Peyer's patch (tissue), 4 donors: ENCODE measurements around the gene MT1F.

Experiments
- POLR2A ChIP-seq, 2 donors: fragments of 450-650 bp; IDR thresholded peaks; one replicate each; pipeline ENCODE4 v1.5.1; 2017; ENCODE audit warnings: antibody characterized with exemption in 2 of 2, mild to moderate bottlenecking in 2 of 2, moderate library complexity in 2 of 2
- TF ChIP-seq, protein P1 (sequence below), 6 experiments: fragments of 450-650 bp in 4 of 6; fragments of 200-600 bp in 2 of 6; sonication (generic) in 1 of 6; IDR thresholded peaks; one replicate each; pipeline ENCODE4 v1.5.1; 2017 to 2019; ENCODE audit warnings: antibody characterized with exemption in 6 of 6, mild to moderate bottlenecking in 3 of 6, moderate library complexity in 1 of 6

DNA sequence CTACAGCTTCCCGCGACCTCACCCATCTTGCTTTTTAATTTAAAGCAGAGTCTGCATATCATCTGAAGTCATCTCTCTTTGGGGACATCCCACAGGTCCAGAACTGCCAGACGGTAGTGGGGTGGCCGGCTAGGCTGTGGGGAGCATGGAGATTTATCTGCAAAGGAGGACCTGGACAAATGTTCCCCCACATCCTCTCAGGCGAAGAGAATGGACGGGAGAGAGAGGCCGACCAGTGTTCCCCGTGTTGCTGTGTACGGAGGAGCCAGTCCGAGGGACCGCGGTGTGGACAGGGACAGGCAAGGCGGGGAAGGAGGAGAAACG lies 26.0 kb upstream of the MT1F start:
- TF ChIP-seq, protein P1, sequence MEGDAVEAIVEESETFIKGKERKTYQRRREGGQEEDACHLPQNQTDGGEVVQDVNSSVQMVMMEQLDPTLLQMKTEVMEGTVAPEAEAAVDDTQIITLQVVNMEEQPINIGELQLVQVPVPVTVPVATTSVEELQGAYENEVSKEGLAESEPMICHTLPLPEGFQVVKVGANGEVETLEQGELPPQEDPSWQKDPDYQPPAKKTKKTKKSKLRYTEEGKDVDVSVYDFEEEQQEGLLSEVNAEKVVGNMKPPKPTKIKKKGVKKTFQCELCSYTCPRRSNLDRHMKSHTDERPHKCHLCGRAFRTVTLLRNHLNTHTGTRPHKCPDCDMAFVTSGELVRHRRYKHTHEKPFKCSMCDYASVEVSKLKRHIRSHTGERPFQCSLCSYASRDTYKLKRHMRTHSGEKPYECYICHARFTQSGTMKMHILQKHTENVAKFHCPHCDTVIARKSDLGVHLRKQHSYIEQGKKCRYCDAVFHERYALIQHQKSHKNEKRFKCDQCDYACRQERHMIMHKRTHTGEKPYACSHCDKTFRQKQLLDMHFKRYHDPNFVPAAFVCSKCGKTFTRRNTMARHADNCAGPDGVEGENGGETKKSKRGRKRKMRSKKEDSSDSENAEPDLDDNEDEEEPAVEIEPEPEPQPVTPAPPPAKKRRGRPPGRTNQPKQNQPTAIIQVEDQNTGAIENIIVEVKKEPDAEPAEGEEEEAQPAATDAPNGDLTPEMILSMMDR (IDR thresholded peaks at IDR 0.05): no peak
- no peak for TF ChIP-seq POLR2A (IDR thresholded peaks at IDR 0.05)
